ENCODE results near the gene FOSL2. TPM values are rescaled to one million over a fixed set of nuclear protein-coding genes. Genes with fewer than 3 reads are reported as not detected.

Gene FOSL2
- polyA plus RNA-seq, 1 donor (not counting 4 experiments of a cell fraction or from before 2014, with no cell fraction given): 24.1 TPM

GRCh38 chr2:28454016-28454930, 61.6 kb downstream of the FOSL2 start:
- Histone ChIP-seq H3K4me2 (ENCODE audit: control insufficient read depth, extremely low read depth, insufficient read depth, low read depth, low read length) (peak overlapping the region; percentile 63), H3K9me3 (ENCODE audit: control insufficient read depth, low read depth, low read length) (no peaks in the 10 kb centered on the region), H3K4me3 (ENCODE audit: control insufficient read depth in 2 of 3, extremely low read depth in 1 of 3, insufficient read depth in 2 of 3, low read depth in 1 of 3, low read length in 3 of 3) (peak overlapping the region in 1 of 3 experiments; percentile 25), H3K27ac (ENCODE audit: control insufficient read depth, insufficient read depth, low read length) (peak overlapping the region; percentile 81), H3K79me2 (ENCODE audit: control insufficient read depth, insufficient read depth, low read length) (no peaks in the 10 kb centered on the region), H3K9me1 (ENCODE audit: control insufficient read depth, extremely low read depth, insufficient read depth, low read length) (peaks cover 3% of the 10 kb centered on the region), H2AFZ (ENCODE audit: control insufficient read depth, low read length) (peak overlapping the region; percentile 47), H3K4me1 (ENCODE audit: control insufficient read depth, extremely low read depth, insufficient read depth, low read length) (peaks cover 35% of the 10 kb centered on the region), H4K20me1 (ENCODE audit: control insufficient read depth, extremely low read depth, insufficient read depth, low read length) (no peaks in the 10 kb centered on the region), H3K36me3 (ENCODE audit: control insufficient read depth in 2 of 2, extremely low read depth in 1 of 2, insufficient read depth in 2 of 2, low read length in 2 of 2) (no peaks in the 10 kb centered on the region), H3K9ac (ENCODE audit: control insufficient read depth, extremely low read depth, insufficient read depth, low read length) (peak overlapping the region; percentile 59), H3K27me3 (ENCODE audit: control insufficient read depth, extremely low read depth, insufficient read depth, low read length) (no peaks in the 10 kb centered on the region)
- dilution Hi-C loops (cut with MboI; ENCODE audit: extremely low pct_ligation_motif_present, low sequenced_read_pairs): no loop called here
- FAIRE-seq (peak; percentile 90), DNase-seq (ENCODE audit: low read depth, low spot score) (no peak)
- TF ChIP-seq CTCF (optimal IDR thresholded peaks at IDR 0.05 in 1 of 3, IDR thresholded peaks at IDR 0.05 in 1 of 3, conservative IDR thresholded peaks at IDR 0.05 in 1 of 3; ENCODE audit: extremely low read depth in 1 of 3, insufficient read depth in 2 of 3, low read length in 3 of 3) (peak in 2 of 3 experiments; percentile 24 to 27), EZH2 (IDR thresholded peaks at IDR 0.05; ENCODE audit: low read length) (no peak)

DNA sequence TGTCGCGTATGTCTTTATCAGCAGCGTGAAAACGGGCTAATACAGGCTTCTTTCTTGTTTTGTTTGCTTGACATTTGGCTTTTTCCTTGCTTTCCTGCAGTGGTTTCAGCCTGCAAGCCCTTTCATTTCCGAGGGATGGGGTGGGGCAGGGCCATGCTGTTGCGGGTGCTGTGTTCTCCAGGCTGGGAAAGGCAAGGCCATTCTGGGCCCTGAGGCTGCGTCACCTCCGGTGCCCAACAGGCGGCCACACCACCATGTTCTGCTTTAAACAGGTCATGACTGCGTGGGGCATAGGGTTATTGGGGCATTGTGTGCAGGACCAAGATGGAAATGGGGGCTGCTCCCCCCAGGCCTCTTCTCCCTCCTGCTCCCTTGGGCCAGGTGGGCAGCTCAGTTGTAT, 64.6 kb downstream of the FOSL2 start:
- DNase-seq (ENCODE audit: low read depth, low spot score): no peak
- Histone ChIP-seq H2AFZ (ENCODE audit: control insufficient read depth, low read length) (no peak overlapping the region), H3K27ac (ENCODE audit: control insufficient read depth, insufficient read depth, low read length) (no peak overlapping the region), H3K4me1 (ENCODE audit: control insufficient read depth, extremely low read depth, insufficient read depth, low read length) (peaks cover 24% of the 10 kb centered on the region), H3K36me3 (ENCODE audit: control insufficient read depth in 2 of 2, extremely low read depth in 1 of 2, insufficient read depth in 2 of 2, low read length in 2 of 2) (no peaks in the 10 kb centered on the region), H3K4me3 (ENCODE audit: control insufficient read depth in 2 of 3, extremely low read depth in 1 of 3, insufficient read depth in 2 of 3, low read depth in 1 of 3, low read length in 3 of 3) (no peak overlapping the region), H3K9me3 (ENCODE audit: control insufficient read depth, low read depth, low read length) (no peaks in the 10 kb centered on the region), H3K79me2 (ENCODE audit: control insufficient read depth, insufficient read depth, low read length) (no peaks in the 10 kb centered on the region), H3K9ac (ENCODE audit: control insufficient read depth, extremely low read depth, insufficient read depth, low read length) (no peak overlapping the region), H3K4me2 (ENCODE audit: control insufficient read depth, extremely low read depth, insufficient read depth, low read depth, low read length) (no peak overlapping the region), H4K20me1 (ENCODE audit: control insufficient read depth, extremely low read depth, insufficient read depth, low read length) (no peaks in the 10 kb centered on the region), H3K27me3 (ENCODE audit: control insufficient read depth, extremely low read depth, insufficient read depth, low read length) (no peaks in the 10 kb centered on the region), H3K9me1 (ENCODE audit: control insufficient read depth, extremely low read depth, insufficient read depth, low read length) (no peaks in the 10 kb centered on the region)
- TF ChIP-seq EZH2 (IDR thresholded peaks at IDR 0.05; ENCODE audit: low read length) (no peak), CTCF (optimal IDR thresholded peaks at IDR 0.05 in 1 of 3, IDR thresholded peaks at IDR 0.05 in 1 of 3, conservative IDR thresholded peaks at IDR 0.05 in 1 of 3; ENCODE audit: extremely low read depth in 1 of 3, insufficient read depth in 2 of 3, low read length in 3 of 3) (no peak)
- FAIRE-seq: no peak
- dilution Hi-C loops (cut with MboI; ENCODE audit: extremely low pct_ligation_motif_present, low sequenced_read_pairs): no loop called here
